ENCODE data around the gene NAA50.

The NAA50 gene

DNA sequence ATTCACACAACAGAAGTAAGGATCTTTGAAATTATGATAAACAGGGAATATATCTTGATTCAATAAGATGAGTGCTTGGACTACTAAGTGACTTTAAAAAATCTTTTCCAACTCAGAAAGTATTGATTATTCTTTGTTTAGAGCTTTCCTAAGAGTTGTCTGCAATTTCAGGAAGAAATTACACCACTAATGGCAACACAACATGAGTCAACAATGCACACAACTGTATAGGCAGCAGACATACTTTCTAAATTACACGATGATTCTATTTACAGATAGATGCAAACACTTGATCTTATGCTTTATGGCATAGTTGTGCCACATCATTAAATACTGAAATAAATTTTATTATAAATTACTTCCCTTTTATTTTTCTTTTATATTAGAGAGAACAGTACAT is 4.4 kb downstream of the NAA50 start:
- no peak for DNase-seq (ENCODE audit: low spot score)

DNA sequence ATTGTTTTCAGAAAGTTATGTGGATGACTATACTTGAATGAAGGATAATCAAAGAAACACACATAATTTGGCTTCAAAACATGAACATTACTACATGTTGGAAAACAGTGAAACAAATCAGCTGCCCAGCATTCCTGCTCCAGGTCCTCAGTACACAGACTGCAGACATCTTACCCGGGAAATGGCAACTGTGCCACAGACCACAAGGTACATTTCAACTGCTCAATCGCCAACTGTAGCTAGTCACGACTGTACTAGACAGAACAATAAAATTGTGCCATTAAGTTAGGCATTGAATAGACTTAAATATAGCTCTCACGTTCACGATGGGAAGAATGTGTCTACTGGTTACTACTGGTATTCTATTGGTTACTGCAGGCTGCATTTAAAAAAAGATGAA is 5.0 kb downstream of the NAA50 start:
- no peak for DNase-seq (ENCODE audit: low spot score)

DNA sequence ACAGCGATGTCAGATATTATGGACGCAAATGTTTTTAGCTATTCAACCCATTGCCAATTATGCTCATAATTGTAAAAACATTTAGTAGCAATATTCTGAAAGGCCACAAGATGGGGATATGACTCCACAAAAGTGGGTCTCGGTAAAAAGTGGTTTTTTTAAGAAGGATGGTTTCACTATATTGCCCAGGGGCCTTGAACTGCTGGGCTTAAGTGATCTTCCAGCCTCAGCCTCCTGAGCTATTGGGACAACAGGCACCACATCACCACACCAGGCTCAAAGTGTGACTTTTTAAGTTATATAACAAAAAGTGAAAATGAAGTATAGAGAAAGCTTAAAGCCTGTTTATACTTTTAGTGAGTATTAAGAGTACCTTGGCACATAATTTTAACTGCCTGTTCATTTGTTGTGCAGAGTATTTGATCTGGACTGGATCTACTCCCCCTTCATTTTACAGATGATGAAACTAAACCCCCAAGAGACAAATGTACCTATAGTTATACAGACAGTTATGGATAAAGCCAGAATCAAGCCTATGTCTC is 9.4 kb downstream of the NAA50 start:
- peak; percentile 51 for DNase-seq (ENCODE audit: low spot score)

DNA sequence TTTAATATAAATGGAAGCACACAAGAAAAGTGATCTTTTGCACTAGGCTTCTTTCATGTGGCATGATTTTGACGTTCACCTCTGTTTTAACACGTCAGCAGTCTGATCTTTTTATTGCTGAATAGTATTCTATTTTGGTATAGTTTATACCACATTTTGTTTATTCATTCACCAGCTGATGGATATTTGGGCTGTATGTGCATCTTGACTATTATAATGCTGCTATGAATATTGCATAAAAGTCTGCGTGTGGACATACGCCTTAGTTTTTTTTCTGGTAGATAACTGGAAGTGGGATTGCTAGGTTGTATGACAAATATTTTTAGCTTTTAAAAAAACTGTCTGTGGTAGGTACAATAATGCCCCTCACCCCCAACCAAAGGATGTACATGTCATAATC is 14.4 kb downstream of the NAA50 start:
- DNase-seq (ENCODE audit: low spot score) = no peak

DNA sequence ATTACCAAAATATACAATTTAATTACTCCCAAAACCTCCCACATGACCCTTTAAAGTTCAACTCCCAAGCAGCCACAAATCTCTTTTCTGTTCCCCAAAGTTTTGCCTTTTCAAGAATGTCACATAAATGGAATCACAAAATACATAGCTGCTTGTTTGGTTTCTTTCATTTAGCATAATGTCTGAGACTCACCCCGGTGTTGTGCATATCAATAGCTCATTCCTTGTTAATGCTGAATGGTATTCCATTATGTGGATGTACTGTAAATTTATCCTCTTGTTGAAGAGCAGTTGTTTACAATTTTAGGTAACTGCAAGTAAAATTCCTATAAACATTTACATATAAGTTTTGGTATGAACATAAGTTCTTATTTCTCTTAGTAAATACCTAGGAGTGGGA is 15.5 kb downstream of the NAA50 start:
- no peak for DNase-seq (ENCODE audit: low spot score)

DNA sequence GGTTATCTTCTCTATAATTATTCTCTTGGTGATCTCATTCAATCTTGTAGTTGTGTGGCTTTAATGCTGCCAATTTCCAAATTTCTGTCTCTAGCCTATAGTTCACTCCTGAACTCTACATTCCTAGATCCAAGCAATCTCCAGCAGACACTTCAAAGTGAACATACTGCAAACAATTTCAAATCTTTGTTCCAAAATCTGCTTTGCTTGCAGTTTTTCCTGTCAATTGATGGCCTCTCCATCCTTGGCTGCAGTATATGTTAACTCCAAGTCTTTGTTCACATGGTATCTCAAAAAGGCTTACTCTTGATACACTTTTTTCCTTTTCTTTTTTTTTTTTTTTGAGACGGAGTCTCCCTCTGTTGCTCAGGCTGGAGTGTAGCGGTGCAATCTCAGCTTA is 17.4 kb downstream of the NAA50 start:
- no peak for DNase-seq (ENCODE audit: low spot score)

DNA sequence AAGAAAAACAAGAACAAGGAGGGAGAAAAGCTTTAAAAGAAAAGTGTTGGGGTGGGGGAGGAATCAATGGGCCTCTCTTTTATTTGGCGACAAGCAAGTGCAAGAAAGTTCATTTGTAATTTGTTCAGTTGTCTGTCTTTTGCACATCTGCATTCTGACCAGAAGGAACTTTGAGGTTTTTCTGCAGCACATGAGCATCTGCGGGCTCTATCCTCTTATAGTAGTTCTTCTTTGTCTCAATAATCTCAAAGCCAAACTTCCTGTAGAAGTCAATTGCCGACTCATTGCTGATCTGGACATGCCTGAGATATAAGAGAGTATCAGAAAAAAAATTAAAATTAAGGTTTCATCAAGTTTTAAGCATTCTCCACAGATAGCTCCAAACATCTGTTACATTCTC is 24.4 kb downstream of the NAA50 start:
- DNase-seq (ENCODE audit: low spot score) = no peak

DNA sequence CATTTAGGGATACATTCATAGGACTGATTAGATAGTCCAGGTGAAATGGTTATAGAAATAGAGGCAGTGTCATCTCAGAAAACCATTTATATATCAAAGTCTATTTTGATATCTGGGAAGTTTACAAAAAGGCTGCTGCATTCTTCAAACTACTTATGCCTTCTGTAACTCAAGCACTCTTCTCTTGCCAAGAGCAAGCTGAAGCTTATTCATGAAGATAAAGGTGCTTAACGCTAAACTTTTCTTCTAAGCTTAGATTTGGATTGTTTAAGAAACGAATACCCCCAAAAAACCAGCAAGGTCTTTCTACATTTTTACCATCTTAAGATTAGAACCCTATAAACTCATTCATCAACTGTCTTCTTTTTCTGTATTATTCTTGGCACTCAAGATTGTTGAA is 26.3 kb downstream of the NAA50 start:
- no peak for DNase-seq (ENCODE audit: low spot score)

DNA sequence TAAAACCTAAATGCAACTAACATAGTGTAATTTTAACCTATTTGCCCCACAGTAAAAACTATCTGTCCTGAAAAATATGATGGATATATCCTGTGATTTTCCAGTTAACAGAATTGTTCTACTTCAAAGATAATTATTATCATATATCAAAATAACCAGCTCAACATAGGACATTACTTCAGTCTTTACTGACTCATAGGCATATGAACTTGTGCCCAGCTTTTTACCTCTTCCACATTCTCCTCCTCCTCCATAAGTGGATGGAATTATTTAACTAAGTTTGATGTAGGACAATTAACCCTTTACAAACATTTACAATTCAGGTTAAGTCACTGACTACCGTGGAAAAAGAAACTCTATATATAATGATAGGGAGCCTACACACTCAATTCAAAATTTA is 26.8 kb downstream of the NAA50 start:
- DNase-seq (ENCODE audit: low spot score) = no peak

DNA sequence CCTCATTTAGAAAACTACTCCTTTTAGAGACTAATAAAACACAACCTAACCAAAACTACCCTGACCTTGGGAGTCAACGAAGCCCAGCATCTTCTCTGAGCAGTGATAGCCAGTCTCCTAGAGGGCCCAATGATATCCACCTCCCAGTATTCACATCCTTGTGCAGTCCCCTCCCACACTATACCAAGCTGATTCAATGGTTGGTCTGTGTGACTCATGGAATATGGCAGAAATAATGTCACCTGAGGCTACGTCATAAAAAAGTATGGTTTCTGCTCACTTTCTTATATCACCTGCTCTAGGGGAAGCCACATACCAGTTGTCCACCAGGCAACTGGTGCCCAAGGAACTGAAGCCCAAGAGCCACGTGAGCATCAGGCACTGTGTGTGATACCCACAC is 28.2 kb downstream of the NAA50 start:
- DNase-seq (ENCODE audit: low spot score) = no peak

DNA sequence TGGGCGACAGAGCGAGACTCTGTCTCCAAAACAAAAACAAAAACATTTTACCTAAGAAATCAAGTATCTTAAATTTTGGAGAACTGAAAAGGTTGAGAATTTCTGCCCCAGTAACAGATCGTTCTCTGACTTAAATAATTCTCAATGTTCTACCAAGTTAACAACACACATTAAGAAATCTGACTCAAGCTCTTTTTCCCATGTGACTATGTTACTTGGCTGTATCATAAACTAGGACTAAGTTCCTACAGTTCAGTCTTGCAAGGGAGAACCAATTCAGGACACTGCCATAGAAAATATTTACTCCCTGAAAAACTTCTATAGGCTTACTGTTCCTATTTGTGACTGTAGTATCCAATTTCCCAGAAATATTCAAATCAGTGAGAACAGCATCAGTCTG is 28.7 kb downstream of the NAA50 start:
- DNase-seq (ENCODE audit: low spot score) = no peak

DNA sequence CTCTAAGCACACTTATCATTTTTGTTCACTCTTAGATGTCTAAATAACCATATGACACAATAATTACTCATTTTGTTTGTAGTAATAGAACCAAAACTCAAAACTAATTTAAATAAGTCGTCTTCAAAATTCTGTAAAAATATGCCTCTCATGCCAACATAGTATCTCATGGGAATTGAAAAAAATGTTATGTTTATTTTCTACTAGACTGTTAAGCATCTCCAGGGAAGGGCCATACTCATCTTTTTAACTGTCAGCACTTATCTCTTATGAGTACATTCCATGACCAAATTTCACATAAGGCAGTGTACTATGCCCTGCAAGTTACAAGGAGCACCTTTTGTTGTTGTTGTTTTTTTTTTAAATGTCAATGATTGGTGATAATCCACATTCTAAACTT is 31.3 kb downstream of the NAA50 start:
- DNase-seq (ENCODE audit: low spot score) = no peak

DNA sequence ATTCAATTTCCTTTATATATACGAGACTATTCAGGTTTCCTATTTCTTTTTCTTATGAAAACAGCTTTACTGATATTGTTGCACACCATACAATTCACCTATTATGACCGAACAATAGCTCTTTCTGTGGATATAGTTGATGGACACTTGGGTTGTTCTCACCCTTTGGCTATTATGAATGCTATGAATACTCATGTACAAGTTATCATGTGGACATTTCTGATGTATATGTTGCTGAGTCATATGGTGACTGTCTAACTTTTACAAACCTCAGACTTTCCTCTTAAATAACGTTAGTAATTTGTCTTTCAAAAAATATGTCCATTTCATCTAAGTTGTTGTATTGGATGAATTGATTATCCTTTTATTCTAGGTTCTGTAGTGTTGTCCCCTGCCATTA is 33.9 kb downstream of the NAA50 start:
- DNase-seq (ENCODE audit: low spot score) = no peak

DNA sequence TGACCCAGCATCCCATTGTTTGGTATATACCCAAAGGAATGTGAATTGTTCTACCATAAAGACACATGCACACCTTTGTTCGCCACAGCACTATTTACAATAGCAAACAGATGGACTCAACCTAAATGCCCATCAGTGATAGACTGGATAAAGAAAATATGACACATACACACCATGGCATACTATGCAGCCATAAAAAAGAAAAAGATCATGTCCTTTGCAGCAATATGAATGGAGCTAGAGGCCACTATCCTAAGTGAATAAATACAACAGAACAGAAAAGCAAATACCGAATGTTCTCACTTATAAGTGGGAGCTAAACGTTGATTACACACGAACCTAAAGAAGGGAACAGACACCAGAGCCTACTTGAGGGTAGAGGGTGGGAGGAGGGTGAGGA is 38.2 kb downstream of the NAA50 start:
- no peak for DNase-seq (ENCODE audit: low spot score)

DNA sequence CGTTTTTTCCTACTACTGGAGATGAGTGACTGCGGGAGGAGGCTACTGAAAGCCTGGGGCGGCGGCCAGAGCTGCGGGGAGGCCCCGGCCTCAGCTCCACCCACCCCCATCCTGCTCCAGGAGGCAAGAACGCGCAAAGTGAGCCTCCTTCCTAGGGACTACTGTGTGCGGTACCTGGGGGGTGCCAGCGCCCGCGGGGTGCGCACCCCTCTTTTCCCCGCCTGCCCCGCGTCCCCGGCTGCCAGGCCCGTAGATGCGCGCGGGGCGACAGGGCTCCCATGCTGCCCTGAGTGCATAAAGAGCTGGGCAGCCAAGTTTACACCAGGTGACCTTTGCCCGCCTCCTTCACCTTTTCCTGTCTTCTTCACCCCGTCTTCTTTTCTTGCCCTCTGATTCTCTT is 47.1 kb downstream of the NAA50 start:
- DNase-seq (ENCODE audit: low spot score) = no peak

DNA sequence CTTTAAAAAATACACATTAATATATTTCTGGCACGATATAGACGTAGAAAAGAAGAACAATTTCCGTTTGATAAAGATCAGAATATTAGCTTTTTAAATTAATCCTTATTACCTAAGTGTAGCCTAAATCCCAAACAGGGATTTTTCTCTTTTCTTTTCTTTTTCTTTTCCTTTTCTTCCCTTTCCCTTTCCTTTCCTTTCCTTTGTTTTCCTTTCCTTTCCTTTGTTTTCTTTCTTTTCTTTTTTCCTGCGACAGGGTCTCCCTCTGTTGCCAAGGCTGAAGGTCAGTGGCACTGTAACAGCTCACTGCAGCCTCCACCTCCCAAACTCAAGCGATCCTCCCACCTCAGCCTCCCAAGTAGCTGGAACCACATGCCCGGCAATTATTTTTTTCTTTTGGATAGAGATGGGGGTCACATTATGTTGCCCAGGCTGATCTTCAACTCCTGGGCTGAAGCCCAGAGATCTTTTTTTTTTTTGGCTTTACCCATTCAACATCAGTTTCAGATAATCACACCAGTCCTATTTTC is 47.8 kb downstream of the NAA50 start:
- DNase-seq (ENCODE audit: low spot score) = no peak

DNA sequence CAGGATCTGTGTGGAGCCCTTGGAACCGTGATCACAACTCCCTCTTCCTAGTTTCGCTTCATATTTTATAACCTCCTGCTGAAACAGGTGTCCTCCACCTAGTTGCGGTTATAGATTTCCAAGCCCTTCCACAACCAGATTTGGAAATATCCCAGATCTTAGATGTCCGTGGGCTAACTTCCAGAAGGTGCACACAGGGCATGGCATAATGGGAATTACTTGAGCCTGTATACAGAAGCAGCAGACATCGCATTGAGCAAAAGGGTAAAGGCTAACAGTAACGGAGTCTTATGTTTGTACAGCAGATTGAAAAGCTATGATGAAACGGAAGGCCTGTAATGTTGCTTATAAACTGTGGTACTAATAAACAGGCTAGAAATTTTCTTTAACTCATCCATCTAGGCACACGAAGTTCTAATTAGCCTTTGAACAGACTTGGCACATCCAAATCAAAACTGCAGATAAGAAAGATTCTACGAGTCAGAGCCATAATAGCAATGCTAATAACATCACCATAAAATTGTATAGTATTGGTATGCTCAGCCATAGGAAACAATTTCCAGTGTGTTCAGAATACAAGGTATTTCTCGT is 48.5 kb downstream of the NAA50 start:
- DNase-seq (ENCODE audit: low spot score) = peak; percentile 36

DNA sequence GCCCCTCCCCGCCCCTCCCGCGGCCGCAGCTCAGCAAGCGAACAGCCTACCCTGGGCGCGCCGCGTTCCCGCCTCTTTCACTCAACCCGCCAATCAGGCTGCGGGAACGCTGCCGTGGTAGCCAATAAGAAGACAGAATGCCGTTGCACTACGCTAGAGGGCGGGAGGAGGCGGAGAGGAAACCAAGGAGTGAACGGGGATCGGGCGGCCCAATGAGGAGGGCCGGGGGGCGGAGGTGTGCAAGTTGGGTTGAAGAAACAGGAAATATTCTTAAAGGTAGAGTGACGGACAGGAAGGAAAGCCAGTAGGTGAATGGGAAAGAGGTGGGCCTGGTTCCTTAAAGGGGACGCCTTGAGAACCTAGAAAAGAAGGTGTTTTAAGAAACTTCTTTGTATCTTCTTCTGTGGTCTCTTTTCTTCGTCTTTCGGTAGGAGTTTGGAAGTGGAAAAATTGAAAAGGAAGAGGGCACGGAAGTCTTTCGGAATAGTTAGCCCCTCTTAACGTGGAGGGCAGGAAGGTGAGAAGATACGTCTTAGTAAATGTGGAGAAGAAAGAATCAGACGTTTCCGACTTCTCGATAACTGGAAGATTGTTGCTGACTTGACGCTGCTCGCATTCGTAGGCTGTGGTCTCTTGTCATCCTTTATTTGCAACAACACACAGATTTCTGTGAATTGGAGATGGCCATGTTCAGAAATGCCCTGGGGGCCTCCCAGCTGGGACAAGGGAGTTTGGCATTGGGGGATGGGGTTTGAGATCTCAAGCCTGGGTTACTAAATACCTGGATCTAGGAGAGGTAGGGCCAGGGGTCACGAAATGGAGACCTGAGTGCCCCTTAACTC is 49.2 kb downstream of the NAA50 start:
- peak; percentile 100 for DNase-seq (ENCODE audit: low spot score)

DNA sequence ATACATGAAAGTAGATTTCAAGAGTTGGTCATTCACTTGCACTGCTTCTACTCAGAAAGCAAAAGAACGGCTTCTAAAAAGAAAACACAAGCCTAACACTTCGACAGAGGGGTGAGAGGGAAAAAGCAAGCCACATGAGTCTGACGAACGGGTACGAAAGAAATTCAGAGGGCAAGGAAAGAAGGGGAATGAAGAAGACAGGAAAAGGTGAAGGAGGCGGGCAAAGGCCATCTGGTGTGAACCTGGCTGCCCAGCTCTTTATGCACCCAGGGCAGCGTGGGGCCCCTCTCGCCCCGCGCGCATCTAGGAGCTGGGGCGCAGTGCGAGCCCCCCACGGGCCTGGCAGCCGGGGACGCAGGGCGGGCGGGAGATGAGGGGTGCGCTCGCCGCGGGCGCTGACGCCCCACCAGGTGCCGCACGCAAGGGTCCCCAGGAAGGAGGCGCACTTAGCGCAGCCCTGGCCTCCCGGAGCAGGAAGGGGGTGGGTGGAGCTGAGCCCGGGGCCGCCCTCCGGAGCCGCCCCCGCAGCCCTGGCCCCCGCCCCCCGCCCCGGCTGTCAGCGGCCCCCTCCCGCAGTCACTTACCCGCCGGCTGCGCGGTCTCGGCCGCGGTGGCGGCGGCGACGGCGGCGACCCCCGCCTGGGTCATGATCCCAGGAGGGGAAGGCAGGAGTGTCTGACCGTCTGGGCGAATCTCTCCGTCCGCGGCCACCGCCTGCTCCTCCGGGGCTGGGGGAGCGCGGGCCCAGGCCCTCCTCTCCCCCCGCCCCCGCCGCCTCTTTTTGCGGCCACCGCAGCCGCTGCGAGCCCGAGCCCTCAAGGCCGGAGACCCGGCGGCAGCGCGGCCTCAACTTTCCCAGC is 50.0 kb downstream of the NAA50 start, which contains the start of gene USF3:
TSS of gene USF3 (minus strand) at position 857 of the 860 bp plus-strand sequence. CDS start 21,764 bp downstream, outside the sequence.
- DNase-seq (ENCODE audit: low spot score) = peak; percentile 86

DNA sequence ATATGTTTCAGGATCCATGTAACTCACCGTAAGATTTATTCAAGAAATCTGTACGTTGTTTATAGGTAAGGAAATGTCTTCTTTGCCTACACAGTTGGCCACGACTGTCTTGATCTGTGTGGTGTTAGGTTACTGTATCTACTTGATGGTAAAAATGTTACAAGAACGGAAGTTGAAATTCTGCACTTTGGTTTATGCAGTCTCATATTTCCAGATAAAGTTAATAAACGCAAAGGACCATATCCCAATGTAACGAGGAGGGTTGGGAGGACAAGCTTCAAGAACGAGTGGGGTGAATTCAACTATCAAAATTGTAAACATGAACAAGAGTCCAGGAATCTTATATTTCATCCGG is 50.6 kb downstream of the NAA50 start:
- no peak for DNase-seq (ENCODE audit: low spot score)

DNA sequence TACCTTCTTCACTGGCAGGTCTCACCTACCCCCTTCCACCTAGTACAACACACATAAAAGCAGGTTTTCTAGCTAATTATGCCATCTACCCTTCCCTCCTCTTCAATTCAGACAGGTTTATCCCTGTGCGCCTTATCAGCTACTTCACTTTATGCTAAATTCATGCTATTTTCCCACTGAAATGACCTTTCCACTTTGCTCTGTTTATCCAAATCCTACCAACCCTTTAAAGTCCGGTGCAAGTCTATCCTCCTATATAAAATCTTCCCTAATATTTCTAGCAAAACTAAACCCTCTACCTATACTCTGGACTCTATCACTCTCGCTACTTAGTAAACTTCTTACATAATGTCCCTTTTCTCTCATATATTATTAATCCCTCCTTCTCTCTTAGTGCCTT is 55.6 kb downstream of the NAA50 start:
- DNase-seq (ENCODE audit: low spot score) = no peak

DNA sequence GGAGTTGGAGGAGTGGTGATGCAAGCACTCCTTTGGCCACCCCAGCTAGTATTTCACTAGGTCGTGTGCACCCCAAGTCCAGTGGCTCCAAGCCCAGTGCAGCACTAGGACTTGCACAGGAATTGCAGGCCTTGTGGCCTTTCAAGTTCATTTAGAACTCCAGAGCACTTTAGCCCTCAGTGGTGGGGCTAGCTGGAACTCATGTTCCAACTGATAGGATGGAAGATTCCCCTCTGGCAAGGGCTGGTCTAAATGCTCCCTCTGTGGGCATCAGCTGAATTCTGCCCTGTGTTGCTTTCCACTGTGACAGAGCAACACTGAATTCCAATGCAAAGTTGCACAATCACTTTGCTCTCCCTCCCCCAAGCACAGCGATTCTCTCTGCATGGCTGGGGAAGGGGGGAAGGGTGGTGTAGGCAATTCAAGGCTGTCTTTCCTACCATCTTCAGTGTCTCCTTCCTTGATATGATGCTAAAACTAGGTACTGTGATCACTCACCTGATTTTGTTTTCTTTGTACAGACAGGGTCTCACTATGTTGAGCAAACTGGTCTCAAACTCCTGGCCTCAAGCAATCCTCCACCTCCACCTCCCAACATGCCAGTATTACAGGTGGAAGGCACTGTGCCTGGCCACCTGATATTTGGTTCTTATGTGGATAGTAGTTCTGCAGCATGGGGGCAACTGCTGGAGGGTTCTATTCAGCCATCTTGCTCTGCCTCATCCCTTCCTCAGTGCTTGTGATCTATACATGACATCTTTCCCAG is 59.9 kb downstream of the NAA50 start:
- DNase-seq (ENCODE audit: low spot score) = peak; percentile 24
